HG02981 (cell line): ENCODE data around the gene RASGEF1C.
"Not testable (repeated sequence)": the region's sequence is repeated elsewhere in the genome, so short reads cannot be mapped to it uniquely, and the experiment has no call there.

Source experiments
- ATAC-seq: cut with Tn5 transposase; IDR thresholded peaks from one replicate; pipeline ENCODE4 v1.9.1; 2021; ENCODE audit warnings: mild to moderate bottlenecking, moderate library complexity; ENCODE audit not compliant: unreplicated experiment

RASGEF1C gene

GRCh38 chr5:180104168-180104530, 104.9 kb downstream of the RASGEF1C start:
- ATAC-seq, result no peak

- ATAC-seq, result no peak
Measured at GRCh38 chr5:180103487-180104167, 105.4 kb downstream of the RASGEF1C start.

- no peak for ATAC-seq
Measured at GRCh38 chr5:180102636-180103035, 106.4 kb downstream of the RASGEF1C start.

GRCh38 chr5:180101451-180102105, 107.4 kb downstream of the RASGEF1C start:
- ATAC-seq, result no peak

GRCh38 chr5:180100621-180101450, 108.2 kb downstream of the RASGEF1C start:
- no peak for ATAC-seq

- no peak for ATAC-seq
Measured at GRCh38 chr5:180099733-180100611, 109.0 kb downstream of the RASGEF1C start.

GRCh38 chr5:180098991-180099732, 109.8 kb downstream of the RASGEF1C start:
- ATAC-seq, result no peak

- ATAC-seq, result no peak
Measured at GRCh38 chr5:180098526-180098925, 110.5 kb downstream of the RASGEF1C start.

GRCh38 chr5:180097926-180098325, 111.1 kb downstream of the RASGEF1C start:
- ATAC-seq, result no peak

- ATAC-seq, result no peak
Measured at GRCh38 chr5:180097163-180097894, 111.7 kb downstream of the RASGEF1C start.

- no peak for ATAC-seq
Measured at GRCh38 chr5:180096616-180097015, 112.4 kb downstream of the RASGEF1C start.

GRCh38 chr5:180095545-180095944, 113.5 kb downstream of the RASGEF1C start:
- no peak for ATAC-seq

- no peak for ATAC-seq
Measured at GRCh38 chr5:180093651-180094382, 115.2 kb downstream of the RASGEF1C start.

- no peak for ATAC-seq
Measured at GRCh38 chr5:180093241-180093640, 115.8 kb downstream of the RASGEF1C start.

GRCh38 chr5:180090769-180091546, 118.1 kb downstream of the RASGEF1C start:
- no peak for ATAC-seq

- no peak for ATAC-seq
Measured at GRCh38 chr5:180090098-180090768, 118.8 kb downstream of the RASGEF1C start.

GRCh38 chr5:180089628-180090027, 119.4 kb downstream of the RASGEF1C start:
- ATAC-seq, result not testable (repeated sequence)
